HEK293T (cell line): Measurements from ENCODE around the gene CTNNA2.

Source experiments
- CTCF ChIA-PET: fragments of 350-600 bp; formaldehyde crosslinking; extraction: SDS; loops from one replicate; lab custom pipeline; 2021; ENCODE audit warnings: antibody characterized with exemption, inconsistent platforms; lab: Yijun Ruan, JAX
- POLR2A ChIA-PET: fragments of 350-600 bp; formaldehyde crosslinking; extraction: SDS; loops from one replicate; lab custom pipeline; 2020; ENCODE audit warnings: antibody characterized with exemption, inconsistent platforms; lab: Yijun Ruan, JAX
- DNase-seq: peaks from one replicate; pipeline ENCODE4 v3.0.0; 2012; ENCODE audit warnings: mixed read lengths; ENCODE audit errors: extremely low spot score
- ARNT ChIP-seq: fragments of 450-650 bp; IDR thresholded peaks from 2 replicates; pipeline ENCODE4 v1.6.1; 2017; ENCODE audit warnings: mild to moderate bottlenecking
- BHLHE40 ChIP-seq: fragments of 450-650 bp; IDR thresholded peaks from 2 replicates; pipeline ENCODE4 v1.6.1; 2016; ENCODE audit warnings: mild to moderate bottlenecking, moderate library complexity, borderline replicate concordance
- CTBP1 ChIP-seq: fragments of 450-650 bp; IDR thresholded peaks from 2 replicates; pipeline ENCODE4 v1.6.1; 2016; ENCODE audit warnings: borderline replicate concordance
- ELF4 ChIP-seq: fragments of 450-650 bp; IDR thresholded peaks from 2 replicates; pipeline ENCODE4 v1.6.1; 2017; ENCODE audit warnings: antibody characterized with exemption
- FOXA1 ChIP-seq: fragments of 450-650 bp; IDR thresholded peaks from 2 replicates; pipeline ENCODE4 v1.6.1; 2016; ENCODE audit warnings: mild to moderate bottlenecking
- FOXK2 ChIP-seq: fragments of 450-650 bp; IDR thresholded peaks from 2 replicates; pipeline ENCODE4 v1.6.1; 2016; ENCODE audit warnings: mild to moderate bottlenecking
- FOXM1 ChIP-seq: fragments of 450-650 bp; IDR thresholded peaks from 2 replicates; pipeline ENCODE4 v1.6.1; 2017; ENCODE audit warnings: mild to moderate bottlenecking, borderline replicate concordance
- HDGF ChIP-seq: fragments of 450-650 bp; IDR thresholded peaks from 2 replicates; pipeline ENCODE4 v1.6.1; 2017; ENCODE audit warnings: antibody characterized with exemption, borderline replicate concordance
- L3MBTL2 ChIP-seq: fragments of 450-650 bp; conservative IDR thresholded peaks from 2 replicates; pipeline ENCODE4 v1.6.1; 2016; ENCODE audit warnings: mild to moderate bottlenecking
- LEF1 ChIP-seq: fragments of 450-650 bp; IDR thresholded peaks from 2 replicates; pipeline ENCODE4 v1.6.1; 2017; ENCODE audit warnings: mild to moderate bottlenecking, borderline replicate concordance
- NFRKB ChIP-seq: fragments of 450-650 bp; IDR thresholded peaks from 2 replicates; pipeline ENCODE4 v1.6.1; 2016; ENCODE audit warnings: mild to moderate bottlenecking, moderate library complexity
- PKNOX1 ChIP-seq: fragments of 450-650 bp; IDR thresholded peaks from 2 replicates; pipeline ENCODE4 v1.6.1; 2016
- SP1 ChIP-seq: fragments of 450-650 bp; IDR thresholded peaks from 2 replicates; pipeline ENCODE4 v1.6.1; 2017
- SUZ12 ChIP-seq: fragments of 450-650 bp; IDR thresholded peaks from 2 replicates; pipeline ENCODE4 v1.6.1; 2016; ENCODE audit warnings: mild to moderate bottlenecking
- TARDBP ChIP-seq: fragments of 450-650 bp; IDR thresholded peaks from 2 replicates; pipeline ENCODE4 v1.6.1; 2016
- ZNF384 ChIP-seq: fragments of 450-650 bp; IDR thresholded peaks from 2 replicates; pipeline ENCODE4 v1.6.1; 2016

CTNNA2 gene

GRCh38 chr2:80153151-80153550, 640.3 kb downstream of the CTNNA2 start:
- POLR2A ChIA-PET, result no interaction called here
- TF ChIP-seq HDGF (no peak), ARNT (no peak), SUZ12 (no peak), TARDBP (no peak), ZNF384 (no peak), FOXM1 (no peak), ELF4 (no peak), FOXA1 (no peak), PKNOX1 (no peak)
- no peak for DNase-seq
- CTCF ChIA-PET, result interaction anchor here (0.6 kb wide), 1 partner anchor 108 kb away, joined by 3 read pairs; no protein-coding TSS in a partner anchor

GRCh38 chr2:80153768-80154167, 640.9 kb downstream of the CTNNA2 start:
- POLR2A ChIA-PET, result no interaction called here
- CTCF ChIA-PET, result interaction anchor here (0.6 kb wide), 1 partner anchor 85 kb away, joined by 3 read pairs; no protein-coding TSS in a partner anchor
- no peak for DNase-seq
- TF ChIP-seq LEF1, result no peak
- TF ChIP-seq FOXM1, result no peak
- TF ChIP-seq CTBP1, result no peak
- TF ChIP-seq NFRKB, result no peak
- no peak for TF ChIP-seq HDGF
- TF ChIP-seq ELF4, result no peak

GRCh38 chr2:80154231-80154915, 641.5 kb downstream of the CTNNA2 start:
- ChIA-PET POLR2A (no interaction called here), CTCF (interaction anchor here (0.6 kb wide), 1 partner anchor 85 kb away, joined by 3 read pairs; no protein-coding TSS in a partner anchor)

GRCh38 chr2:80164375-80164774, 651.5 kb downstream of the CTNNA2 start:
- ChIA-PET CTCF (no interaction called here), POLR2A (no interaction called here)
- no peak for DNase-seq
- TF ChIP-seq SP1, result no peak
- no peak for TF ChIP-seq LEF1
- no peak for TF ChIP-seq CTBP1
- no peak for TF ChIP-seq FOXA1
- no peak for TF ChIP-seq ARNT
- no peak for TF ChIP-seq ZNF384
- no peak for TF ChIP-seq HDGF
- no peak for TF ChIP-seq FOXM1
- TF ChIP-seq NFRKB, result no peak
- no peak for TF ChIP-seq PKNOX1
- TF ChIP-seq ELF4, result no peak
- no peak for TF ChIP-seq SUZ12
- no peak for TF ChIP-seq L3MBTL2
- no peak for TF ChIP-seq FOXK2
- TF ChIP-seq TARDBP, result no peak
- TF ChIP-seq BHLHE40, result no peak

More at GRCh38 chr2:80154231-80154915, 641.5 kb downstream of the CTNNA2 start:
- TF ChIP-seq CTBP1 (no peak), L3MBTL2 (no peak)
- DNase-seq, result no peak

- CTCF ChIA-PET, result interaction anchor here (0.6 kb wide), 1 partner anchor 27 kb away, joined by 3 read pairs; no protein-coding TSS in a partner anchor
- no peak for TF ChIP-seq LEF1
- no peak for TF ChIP-seq TARDBP
- TF ChIP-seq HDGF, result no peak
- TF ChIP-seq ARNT, result no peak
- TF ChIP-seq SP1, result no peak
- no peak for TF ChIP-seq FOXA1
- no peak for TF ChIP-seq BHLHE40
- TF ChIP-seq PKNOX1, result no peak
- no peak for TF ChIP-seq SUZ12
- TF ChIP-seq FOXK2, result no peak
- no peak for TF ChIP-seq L3MBTL2
- no peak for TF ChIP-seq CTBP1
- TF ChIP-seq ZNF384, result no peak
- no peak for TF ChIP-seq FOXM1
- no peak for TF ChIP-seq NFRKB
- TF ChIP-seq ELF4, result no peak
- POLR2A ChIA-PET, result no interaction called here
- DNase-seq, result no peak
These were observed 653.8 kb downstream of the CTNNA2 start for GRCh38 chr2:80166483-80167171.

GRCh38 chr2:80167284-80167808, 654.5 kb downstream of the CTNNA2 start:
- DNase-seq, result no peak
- TF ChIP-seq ARNT (no peak), BHLHE40 (no peak), FOXA1 (no peak), FOXM1 (no peak), NFRKB (no peak), SUZ12 (no peak), HDGF (no peak), ELF4 (no peak), LEF1 (no peak), CTBP1 (no peak), TARDBP (no peak), PKNOX1 (no peak), FOXK2 (no peak), SP1 (no peak), L3MBTL2 (no peak), ZNF384 (no peak)
- ChIA-PET CTCF (no interaction called here), POLR2A (no interaction called here)
